Breast epithelium (tissue), 3 donors: ENCODE data around the gene PLCH1.

ENCODE experiments used
- POLR2AphosphoS5 ChIP-seq, 3 donors: sonication (generic); formaldehyde crosslinking; IDR thresholded peaks; one replicate each; pipeline ENCODE4 v1.6.1; 2017; ENCODE audit warnings: antibody characterized with exemption in 3 of 3
- TF ChIP-seq, protein P1 (sequence below), 3 donors: fragments of 450-650 bp; IDR thresholded peaks; one replicate each; pipeline ENCODE4 v1.5.1; 2016 to 2017; ENCODE audit warnings: antibody characterized with exemption in 3 of 3, mild to moderate bottlenecking in 3 of 3, moderate library complexity in 3 of 3

DNA sequence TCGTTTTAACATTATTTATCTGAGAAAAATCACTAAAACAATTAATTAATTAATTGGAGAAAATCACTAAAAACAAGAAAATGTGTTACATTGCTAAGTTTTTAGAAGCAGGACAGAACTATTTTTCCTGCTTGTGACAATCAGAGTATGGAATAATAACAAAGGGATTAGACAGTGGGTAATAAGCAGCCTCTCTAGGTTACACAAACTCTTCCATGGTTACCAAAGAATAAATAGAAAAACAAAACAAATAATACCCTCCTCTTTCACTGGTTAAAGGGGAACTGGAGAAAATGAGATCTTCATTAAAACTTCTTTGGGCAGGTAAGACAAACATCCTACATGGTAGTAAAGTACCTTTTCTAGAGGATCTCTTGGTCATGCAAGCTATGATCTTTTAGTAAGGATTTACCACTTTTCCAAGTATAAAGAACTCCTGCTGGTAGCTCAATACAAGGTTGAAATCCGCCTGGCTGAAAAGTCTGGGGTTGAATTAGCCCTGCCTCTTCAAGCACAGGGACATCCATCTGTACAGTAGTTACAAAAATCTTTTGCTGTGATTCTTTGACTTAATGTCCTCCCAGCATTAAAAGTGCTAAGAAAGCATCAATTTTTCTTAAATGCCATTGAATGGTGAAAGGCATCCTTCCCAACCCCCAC, 2.5 kb upstream of the PLCH1 start:
- TF ChIP-seq, protein P1, sequence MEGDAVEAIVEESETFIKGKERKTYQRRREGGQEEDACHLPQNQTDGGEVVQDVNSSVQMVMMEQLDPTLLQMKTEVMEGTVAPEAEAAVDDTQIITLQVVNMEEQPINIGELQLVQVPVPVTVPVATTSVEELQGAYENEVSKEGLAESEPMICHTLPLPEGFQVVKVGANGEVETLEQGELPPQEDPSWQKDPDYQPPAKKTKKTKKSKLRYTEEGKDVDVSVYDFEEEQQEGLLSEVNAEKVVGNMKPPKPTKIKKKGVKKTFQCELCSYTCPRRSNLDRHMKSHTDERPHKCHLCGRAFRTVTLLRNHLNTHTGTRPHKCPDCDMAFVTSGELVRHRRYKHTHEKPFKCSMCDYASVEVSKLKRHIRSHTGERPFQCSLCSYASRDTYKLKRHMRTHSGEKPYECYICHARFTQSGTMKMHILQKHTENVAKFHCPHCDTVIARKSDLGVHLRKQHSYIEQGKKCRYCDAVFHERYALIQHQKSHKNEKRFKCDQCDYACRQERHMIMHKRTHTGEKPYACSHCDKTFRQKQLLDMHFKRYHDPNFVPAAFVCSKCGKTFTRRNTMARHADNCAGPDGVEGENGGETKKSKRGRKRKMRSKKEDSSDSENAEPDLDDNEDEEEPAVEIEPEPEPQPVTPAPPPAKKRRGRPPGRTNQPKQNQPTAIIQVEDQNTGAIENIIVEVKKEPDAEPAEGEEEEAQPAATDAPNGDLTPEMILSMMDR (IDR thresholded peaks at IDR 0.05), result no peak
- TF ChIP-seq POLR2AphosphoS5 (IDR thresholded peaks at IDR 0.05), result no peak
